SK-N-SH treated with all-trans-retinoic acid at 6 μM for 48 hours (cell line): ENCODE data around the gene TOX2.

Experiments
- ARNTL ChIP-seq: fragments of 450-650 bp; formaldehyde crosslinking; IDR thresholded peaks from 2 replicates; pipeline ENCODE4 v1.5.0; 2020; ENCODE audit warnings: low read depth, mild to moderate bottlenecking, moderate library complexity, borderline replicate concordance
- SNAI2 ChIP-seq: fragments of 250-450 bp; sonication (Bioruptor Pico); IDR thresholded peaks from 2 replicates; pipeline ENCODE4 v1.5.0; 2020; ENCODE audit warnings: mild to moderate bottlenecking, moderate library complexity
- TCF4 ChIP-seq: fragments of 250-450 bp; sonication (Bioruptor Pico); IDR thresholded peaks from 2 replicates; pipeline ENCODE4 v1.8.0; 2021; ENCODE audit warnings: mild to moderate bottlenecking, moderate library complexity, borderline replicate concordance
- TF ChIP-seq, protein P1 (sequence below): fragments of 250-450 bp; sonication (Bioruptor Pico); IDR thresholded peaks from 2 replicates; pipeline ENCODE4 v1.8.0; 2020; ENCODE audit warnings: mild to moderate bottlenecking, moderate library complexity, borderline replicate concordance
- TF ChIP-seq, protein P2 (sequence below): fragments of 250-450 bp; sonication (Bioruptor Pico); IDR thresholded peaks from 2 replicates; pipeline ENCODE4 v1.5.1; 2021; ENCODE audit warnings: mild to moderate bottlenecking, moderate library complexity
- TF ChIP-seq, protein P3 (sequence below): fragments of 250-450 bp; sonication (Bioruptor Pico); IDR thresholded peaks from 2 replicates; pipeline ENCODE4 v1.5.1; 2020; ENCODE audit warnings: low read depth, mild to moderate bottlenecking, moderate library complexity

DNA sequence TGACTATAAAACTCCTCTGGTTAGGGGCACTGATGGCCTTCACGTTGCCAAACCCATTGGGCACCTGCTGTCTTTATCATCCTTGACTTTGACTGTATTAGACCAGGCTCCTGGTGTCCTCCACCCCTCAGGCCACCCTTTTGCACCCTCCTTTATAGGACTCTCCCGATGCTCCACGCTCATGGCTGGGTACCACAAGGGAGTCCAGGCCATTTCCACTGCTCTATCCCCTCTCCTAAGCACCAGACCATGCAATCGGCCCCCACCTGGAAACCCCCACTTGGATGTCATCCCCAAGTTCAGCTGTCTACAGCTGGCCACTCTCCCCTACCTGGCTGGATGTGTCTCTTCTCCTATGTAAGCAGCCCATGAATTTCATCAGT lies 115.2 kb downstream of the TOX2 start:
- TF ChIP-seq, protein P1, sequence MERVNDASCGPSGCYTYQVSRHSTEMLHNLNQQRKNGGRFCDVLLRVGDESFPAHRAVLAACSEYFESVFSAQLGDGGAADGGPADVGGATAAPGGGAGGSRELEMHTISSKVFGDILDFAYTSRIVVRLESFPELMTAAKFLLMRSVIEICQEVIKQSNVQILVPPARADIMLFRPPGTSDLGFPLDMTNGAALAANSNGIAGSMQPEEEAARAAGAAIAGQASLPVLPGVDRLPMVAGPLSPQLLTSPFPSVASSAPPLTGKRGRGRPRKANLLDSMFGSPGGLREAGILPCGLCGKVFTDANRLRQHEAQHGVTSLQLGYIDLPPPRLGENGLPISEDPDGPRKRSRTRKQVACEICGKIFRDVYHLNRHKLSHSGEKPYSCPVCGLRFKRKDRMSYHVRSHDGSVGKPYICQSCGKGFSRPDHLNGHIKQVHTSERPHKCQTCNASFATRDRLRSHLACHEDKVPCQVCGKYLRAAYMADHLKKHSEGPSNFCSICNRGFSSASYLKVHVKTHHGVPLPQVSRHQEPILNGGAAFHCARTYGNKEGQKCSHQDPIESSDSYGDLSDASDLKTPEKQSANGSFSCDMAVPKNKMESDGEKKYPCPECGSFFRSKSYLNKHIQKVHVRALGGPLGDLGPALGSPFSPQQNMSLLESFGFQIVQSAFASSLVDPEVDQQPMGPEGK (CRISPR knock-in tag) = no peak
- TF ChIP-seq, protein P2, sequence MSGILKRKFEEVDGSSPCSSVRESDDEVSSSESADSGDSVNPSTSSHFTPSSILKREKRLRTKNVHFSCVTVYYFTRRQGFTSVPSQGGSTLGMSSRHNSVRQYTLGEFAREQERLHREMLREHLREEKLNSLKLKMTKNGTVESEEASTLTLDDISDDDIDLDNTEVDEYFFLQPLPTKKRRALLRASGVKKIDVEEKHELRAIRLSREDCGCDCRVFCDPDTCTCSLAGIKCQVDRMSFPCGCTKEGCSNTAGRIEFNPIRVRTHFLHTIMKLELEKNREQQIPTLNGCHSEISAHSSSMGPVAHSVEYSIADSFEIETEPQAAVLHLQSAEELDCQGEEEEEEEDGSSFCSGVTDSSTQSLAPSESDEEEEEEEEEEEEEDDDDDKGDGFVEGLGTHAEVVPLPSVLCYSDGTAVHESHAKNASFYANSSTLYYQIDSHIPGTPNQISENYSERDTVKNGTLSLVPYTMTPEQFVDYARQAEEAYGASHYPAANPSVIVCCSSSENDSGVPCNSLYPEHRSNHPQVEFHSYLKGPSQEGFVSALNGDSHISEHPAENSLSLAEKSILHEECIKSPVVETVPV (CRISPR knock-in tag) = no peak
- no peak for TF ChIP-seq ARNTL (CRISPR knock-in tag)
- TF ChIP-seq SNAI2 (CRISPR knock-in tag) = no peak
- TF ChIP-seq, protein P3, sequence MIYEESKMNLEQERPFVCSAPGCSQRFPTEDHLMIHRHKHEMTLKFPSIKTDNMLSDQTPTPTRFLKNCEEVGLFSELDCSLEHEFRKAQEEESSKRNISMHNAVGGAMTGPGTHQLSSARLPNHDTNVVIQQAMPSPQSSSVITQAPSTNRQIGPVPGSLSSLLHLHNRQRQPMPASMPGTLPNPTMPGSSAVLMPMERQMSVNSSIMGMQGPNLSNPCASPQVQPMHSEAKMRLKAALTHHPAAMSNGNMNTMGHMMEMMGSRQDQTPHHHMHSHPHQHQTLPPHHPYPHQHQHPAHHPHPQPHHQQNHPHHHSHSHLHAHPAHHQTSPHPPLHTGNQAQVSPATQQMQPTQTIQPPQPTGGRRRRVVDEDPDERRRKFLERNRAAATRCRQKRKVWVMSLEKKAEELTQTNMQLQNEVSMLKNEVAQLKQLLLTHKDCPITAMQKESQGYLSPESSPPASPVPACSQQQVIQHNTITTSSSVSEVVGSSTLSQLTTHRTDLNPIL = no peak
- no peak for TF ChIP-seq TCF4
